Erythroblast (primary cell): ENCODE measurements around the gene CCSER2.

Source experiments
- GATA1 ChIP-seq: IDR thresholded peaks from 2 replicates; pipeline ENCODE4 v1.6.1; 2011; ENCODE audit warnings: low read depth, mild to moderate bottlenecking, control low read depth, low read length, moderate library complexity
- POLR2A ChIP-seq: IDR thresholded peaks from 2 replicates; pipeline ENCODE4 v1.6.1; 2011; ENCODE audit warnings: mild to moderate bottlenecking, low read length

- TF ChIP-seq POLR2A (no peak), GATA1 (no peak)
These were observed 11.8 kb downstream of the CCSER2 start for GRCh38 chr10:84340187-84340586.
